Cortex of kidney (tissue), 1 donor: ENCODE results near the gene SMIM20.

Experiments used
- DNase-seq: peaks from one replicate; lab custom pipeline; 2025; lab: John Stamatoyannopoulos, UW

SMIM20 gene

DNA sequence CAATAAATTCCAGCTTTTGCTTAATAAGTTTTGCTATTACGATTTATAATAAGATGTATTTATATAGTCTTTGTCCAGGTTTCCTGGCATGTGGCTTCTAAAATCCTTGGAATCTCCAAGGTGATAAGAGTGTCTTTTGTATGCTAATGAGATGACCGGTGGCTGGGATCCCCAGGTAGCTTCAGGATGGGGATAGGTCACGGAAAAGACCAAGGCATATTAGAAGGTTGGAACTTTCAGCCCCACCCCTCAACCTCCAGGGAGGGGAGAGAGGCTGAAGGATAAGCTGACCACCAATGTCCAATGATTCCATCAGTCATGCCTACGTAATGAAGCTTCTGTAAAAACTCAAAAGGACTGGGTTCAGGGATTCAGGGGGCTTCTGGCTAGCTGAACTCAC lies 41.7 kb downstream of the SMIM20 start:
- DNase-seq, result no peak

DNA sequence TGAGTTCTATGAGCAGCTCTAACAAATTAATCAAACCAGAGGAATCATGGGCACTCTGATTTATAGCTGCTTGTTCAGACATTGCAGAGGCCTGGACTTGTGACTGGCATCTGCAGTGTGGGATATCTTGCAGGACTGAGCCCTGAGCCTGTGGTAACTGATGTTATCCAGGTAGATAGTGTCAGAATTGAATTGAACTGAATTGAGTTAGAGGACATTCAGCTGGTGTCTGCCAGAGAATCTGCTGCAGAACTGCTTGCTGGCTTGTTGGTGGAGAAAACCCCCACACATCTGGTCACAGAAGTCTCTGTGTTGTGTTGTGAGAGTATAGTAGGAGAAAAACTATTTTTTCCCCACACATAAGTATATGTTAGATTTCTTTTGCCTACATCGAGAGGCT lies 42.2 kb downstream of the SMIM20 start:
- DNase-seq, result no peak

DNA sequence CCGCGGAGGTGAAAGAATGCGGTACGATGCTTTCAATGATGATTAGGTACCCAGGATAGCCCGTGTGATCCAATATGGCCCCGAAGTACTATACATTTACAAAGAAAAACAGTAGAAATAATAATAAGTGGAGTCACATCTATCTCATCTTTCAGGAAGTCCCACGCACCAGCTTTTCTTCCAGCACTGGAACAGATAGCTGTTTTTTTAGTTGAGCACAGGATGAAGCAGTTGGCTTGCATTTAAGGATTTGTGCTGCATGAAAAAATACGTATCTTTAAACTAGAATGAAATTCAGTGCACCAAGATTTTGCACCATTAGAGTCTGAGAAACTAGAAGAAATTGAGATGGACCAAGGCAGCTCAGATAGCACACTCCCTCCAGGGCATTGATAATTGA lies 44.1 kb downstream of the SMIM20 start:
- no peak for DNase-seq

DNA sequence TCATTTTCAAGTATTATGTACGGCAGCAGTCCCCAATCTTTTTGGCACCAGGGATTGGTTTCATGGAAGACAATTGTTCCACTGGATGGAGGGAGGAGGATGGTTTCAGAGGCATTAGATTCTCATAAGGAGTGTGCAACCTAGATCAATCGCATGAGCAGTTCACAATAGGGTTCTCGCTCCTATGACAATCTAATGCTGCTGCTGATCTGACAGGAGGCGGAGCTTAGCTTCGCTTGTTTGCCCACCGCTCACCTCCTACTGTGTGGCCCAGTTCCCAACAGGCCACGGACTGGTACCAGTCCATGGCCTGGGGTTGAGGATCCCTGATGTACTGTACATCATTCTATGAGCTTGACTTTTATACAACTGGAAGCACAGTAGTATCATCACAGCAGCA lies 48.4 kb downstream of the SMIM20 start:
- no peak for DNase-seq

DNA sequence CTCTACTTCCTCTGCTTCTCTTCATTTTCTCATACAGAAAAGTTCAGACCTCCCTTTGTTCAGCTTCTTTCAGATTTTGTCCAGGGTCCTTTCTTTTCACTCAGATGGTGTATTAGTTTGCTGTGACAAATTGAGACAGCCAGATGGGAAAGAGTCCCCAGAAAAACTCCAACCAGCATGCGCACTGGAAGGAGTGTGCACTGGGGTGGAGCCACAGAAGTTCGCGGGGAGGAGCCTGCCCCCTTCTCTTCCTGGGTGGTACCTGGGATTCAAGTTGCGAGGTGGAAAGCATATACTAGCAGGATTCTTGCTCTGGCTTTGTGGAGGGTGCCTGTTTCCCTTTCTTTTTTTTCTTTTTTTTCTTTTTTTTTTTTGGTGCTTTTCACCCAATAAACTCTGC lies 51.6 kb downstream of the SMIM20 start:
- DNase-seq, result no peak

DNA sequence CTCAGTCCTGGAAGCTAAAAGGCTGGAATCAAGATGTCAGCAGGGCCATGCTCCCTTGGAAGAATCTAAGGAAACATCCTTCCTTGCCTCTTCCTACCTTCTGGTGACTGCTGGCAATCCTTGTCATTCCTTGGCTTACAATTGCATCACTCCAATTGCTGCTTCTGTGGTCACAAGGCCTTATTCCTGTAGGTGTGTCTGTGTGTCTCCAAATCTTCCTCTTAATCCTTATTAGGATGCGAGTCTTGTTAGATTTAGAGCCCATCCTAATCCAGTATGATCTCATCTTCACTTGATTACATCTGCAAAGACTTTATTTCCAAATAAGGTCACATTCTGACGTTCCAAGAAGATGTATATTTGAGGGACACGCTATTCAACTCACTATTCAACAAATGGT lies 52.2 kb downstream of the SMIM20 start:
- DNase-seq, result no peak

DNA sequence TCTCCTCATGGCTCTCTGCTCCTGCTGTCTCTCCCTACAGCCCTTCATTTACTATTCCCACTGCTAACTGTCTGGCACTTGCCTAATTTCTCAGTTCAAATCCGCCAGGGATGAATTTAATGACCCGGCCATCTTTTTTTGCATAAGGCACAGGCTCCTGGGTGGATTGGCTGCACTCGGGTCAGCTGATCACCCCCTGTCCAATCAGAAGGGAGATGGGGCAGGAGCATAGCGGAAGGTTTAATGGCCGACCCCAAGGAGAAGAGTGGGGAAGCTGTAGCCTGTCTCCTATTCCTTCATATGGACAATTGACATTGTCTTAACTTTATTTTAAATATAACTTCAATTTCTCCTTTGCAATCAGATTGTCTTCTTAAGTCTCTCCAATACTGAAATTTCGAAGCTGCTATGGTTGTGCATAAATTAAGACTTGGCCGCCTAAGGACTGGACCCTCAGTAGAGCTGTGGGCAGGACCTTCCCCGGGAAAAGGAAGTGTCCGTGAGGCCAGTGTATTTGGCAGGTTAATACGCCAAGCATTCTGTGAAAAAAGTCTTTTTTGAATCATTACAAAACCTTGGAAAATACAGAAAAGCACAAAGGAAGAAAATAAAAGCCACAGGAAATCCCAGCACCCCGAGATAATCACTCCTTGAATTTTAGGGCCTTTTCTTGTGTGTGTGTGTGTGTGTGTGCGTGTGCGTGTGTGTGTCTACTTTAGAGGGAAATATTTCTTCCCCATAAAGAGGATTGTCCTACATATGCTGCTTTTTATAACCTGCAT lies 55.5 kb downstream of the SMIM20 start:
- no peak for DNase-seq

DNA sequence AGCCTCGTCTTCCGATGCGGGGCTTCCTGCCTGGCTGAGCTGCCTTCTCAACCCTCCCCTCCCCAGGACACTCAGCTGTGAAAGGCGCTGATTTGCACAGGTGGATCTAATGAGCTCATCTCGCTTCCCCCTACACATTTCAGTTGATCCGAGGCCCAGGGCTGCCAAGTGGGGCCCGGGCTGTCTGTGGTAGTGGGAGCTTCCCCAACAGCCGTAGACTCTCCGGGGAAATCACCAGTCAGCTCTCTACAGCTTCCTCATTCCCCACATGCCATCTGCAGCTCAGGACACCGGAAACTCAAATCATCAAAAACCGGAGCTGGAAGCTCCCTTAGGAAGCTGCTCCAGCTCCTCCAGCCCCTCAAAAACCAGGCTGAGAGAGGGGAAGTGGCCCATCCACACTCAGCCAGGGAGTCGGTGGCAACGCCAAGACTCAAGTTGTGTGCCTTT lies 56.2 kb downstream of the SMIM20 start:
- no peak for DNase-seq

DNA sequence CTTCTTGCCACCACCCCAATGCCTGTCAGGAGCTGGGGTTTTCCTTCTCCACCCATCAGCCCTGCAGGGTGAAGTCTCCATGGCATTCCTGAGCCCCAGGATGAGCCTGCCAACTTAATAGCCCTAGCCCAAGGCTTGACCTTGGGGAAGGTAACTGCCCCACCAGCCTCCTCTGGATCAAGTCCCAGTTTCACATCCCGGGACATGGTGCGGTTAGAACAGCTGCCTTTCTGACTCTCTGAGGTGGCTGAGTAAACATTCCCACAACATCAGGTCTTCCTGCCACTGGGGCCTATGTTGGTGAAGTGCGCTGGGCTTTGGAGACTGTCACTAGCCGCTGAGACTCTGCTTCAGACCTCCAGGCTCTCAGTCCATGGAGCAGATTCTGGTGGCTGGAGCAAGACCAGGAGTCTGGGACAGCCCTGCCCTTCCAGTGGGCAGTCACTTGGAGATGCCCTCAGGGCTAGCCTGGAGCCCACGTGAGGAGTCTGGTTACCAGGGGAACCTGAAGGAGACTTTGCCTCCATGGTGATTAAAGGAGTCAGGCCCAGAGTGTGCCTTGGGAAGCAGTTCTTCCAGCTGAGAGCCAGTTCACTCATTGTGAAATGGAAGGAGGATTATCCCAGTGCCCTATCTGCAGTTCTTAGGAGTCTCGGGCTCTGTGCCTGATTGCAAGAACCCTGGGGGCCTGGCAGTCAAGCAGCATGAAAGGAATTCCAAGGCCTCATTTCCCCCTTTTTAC lies 56.8 kb downstream of the SMIM20 start:
- DNase-seq, result no peak

DNA sequence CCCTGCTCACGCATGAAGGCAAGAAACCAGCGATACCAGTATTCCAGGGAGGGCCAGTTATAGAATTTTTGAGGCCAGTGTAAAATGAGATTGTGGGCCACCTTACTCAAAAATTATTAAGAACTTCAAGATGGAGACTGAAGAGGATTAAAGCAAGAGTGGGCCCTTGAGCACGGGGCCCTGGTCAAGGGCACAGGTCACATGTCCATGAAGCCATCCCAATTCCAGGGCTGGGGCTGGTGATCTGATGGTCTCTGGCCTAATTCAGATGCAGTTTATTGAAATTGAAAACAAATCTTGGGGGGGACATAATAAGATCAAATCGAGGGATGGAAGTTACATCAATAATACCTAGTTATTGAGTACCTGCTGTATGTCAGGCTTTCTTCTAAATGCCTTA lies 58.3 kb downstream of the SMIM20 start:
- no peak for DNase-seq

DNA sequence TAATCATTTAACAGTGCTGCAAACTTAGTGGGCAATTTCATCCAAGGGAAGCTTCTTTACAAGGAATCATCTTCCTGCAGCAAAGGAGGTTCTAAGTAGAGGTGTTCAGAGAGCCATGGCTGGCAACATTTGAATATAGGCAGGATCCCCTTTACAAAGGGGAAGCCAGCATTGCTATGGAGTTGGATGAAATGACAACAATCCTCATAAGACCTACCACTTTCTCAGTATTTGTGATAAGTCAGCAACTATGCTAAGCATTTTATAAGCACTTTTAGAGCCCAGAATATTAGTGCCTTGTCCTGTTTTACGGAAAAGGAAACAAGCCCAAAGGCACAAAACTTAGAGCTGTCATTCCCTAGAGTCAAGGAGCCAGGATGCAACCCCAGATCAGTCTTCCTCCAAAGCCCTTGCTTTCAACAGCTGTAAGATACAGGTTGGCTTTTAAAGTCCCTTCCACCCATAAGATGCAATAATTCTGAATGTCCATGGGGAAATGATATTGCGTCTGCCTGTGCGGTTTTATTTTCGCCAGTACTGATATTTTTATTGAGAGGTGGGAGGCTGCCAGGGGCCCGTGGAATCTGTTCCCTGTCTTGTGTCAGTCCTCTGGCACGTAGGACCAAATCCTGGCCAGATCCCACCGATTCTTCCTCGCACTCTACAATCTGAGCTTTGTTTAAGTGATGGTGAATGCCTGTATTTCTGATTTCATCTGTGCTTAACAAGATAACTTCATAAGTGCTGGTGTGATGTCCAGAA lies 59.1 kb downstream of the SMIM20 start:
- no peak for DNase-seq

DNA sequence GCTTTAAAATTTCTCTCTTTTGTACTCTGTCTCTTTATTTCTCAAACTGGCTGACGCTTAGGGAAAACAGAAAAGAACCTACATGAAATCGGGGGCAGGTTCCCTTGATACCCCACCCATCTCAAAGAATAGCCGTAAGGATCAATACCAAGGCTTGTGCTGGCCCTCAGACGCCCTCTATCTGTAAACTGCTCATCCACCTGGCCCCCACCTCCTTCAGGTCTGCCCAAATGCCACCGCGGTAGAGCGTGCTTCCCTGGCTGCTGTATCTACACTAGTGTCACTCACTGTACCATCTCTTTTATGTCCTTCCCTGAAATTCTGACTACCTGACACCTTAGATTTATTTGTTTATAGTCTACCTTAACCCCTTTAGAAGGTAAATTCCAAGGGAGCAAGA lies 62.8 kb downstream of the SMIM20 start:
- no peak for DNase-seq

DNA sequence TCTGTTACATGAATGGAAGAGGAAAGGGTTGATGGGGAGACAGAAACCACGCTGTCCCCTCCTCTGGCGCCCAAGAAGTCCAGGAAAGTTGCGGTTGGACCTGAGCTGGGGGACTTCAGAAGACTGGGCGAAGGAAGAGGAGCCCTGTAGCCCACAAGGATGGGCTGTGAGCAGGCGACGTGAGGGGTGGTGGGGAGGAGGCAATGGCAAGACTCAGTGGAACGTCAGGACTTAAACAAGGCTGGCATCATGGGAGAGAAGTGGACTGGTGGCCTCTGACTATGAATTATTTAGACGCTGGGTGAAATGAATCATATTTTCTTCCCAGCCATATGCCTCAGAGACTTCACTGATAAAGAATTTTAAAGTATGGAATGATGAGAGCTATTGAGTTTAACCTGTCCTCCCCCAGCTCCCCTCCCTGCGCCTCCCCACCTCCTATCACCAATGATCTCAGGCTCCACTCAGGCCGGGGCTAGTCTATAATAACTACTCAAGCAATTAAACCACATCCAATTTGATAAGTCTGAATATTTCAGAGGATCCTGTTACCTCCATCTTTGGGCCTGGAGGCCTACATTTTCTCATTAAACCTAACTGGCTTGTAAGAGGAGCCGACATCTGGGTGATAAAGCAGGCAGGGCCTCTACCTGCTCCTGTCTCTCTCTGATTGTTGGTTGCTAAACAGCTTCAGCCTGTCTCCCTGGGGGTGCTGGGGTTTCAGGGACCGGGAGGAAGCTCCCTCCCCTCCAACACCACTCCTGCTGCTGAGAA lies 63.6 kb downstream of the SMIM20 start:
- no peak for DNase-seq

DNA sequence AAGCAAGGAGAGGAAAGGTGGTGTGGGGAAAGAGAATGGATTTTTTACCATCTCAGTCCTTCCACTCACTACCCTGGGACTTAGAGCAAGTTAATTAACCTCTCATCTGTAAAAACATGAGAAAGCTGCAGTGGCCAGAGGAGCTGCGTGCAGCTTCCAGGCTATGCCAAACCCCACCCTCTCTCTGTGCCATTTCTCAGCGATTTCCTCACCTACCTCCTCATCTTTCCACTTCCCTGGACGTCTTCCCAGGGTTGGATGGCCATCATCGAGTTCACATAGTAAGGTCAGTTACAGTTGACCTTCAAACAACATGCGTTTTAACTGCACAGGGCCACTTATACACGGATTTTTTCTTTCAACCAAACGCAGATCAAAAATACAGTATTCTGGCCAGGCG lies 64.3 kb downstream of the SMIM20 start:
- DNase-seq, result no peak
